K562 (cell line): ENCODE results near the gene CALD1. TPM values are rescaled to one million over a fixed set of nuclear protein-coding genes. Genes with fewer than 3 reads are reported as not detected.
A peak's percentile ranks its signal among the peaks of the same experiment; 100 is the strongest.

Experiments
- BCOR ChIP-seq: fragments of 450-650 bp; IDR thresholded peaks from 2 replicates; pipeline ENCODE4 v1.6.1; 2016
- CHD4 ChIP-seq: fragments of 200-600 bp; sonication (generic); IDR thresholded peaks from 3 replicates; pipeline ENCODE4 v1.6.1; 2012; ENCODE audit warnings: low read depth, mild to moderate bottlenecking, mixed read lengths, low read length, inconsistent platforms; ENCODE audit not compliant: insufficient read depth, insufficient replicate concordance, poor library complexity, severe bottlenecking
- CTBP1 ChIP-seq: fragments of 450-650 bp; IDR thresholded peaks from 2 replicates; pipeline ENCODE4 v1.6.1; 2016; ENCODE audit warnings: borderline replicate concordance
- FOSL1 ChIP-seq: fragments of 200-800 bp; sonication (Bioruptor generic); conservative IDR thresholded peaks from 2 replicates; pipeline ENCODE4 v1.6.1; 2016; ENCODE audit warnings: missing genetic modification characterization, missing compliant biosample characterization
- FOXK1 ChIP-seq: sonication (generic); formaldehyde crosslinking; IDR thresholded peaks from 2 replicates; pipeline ENCODE4 v1.8.0; 2022; ENCODE audit warnings: missing genetic modification reagents, mild to moderate bottlenecking, borderline replicate concordance
- GTF3C2 ChIP-seq: IDR thresholded peaks from 3 replicates; pipeline ENCODE4 v1.6.1; 2011; ENCODE audit warnings: borderline replicate concordance, mild to moderate bottlenecking, moderate library complexity; ENCODE audit not compliant: insufficient read length; ENCODE audit errors: extremely low read depth
- IRF9 ChIP-seq: fragments of 450-650 bp; IDR thresholded peaks from 2 replicates; pipeline ENCODE4 v1.6.1; 2016; ENCODE audit warnings: missing biosample characterization, missing genetic modification characterization
- KDM4B ChIP-seq, 2 experiments: fragments of 450-650 bp in 1 of 2; sonication (generic) in 1 of 2; IDR thresholded peaks; 2 replicates each; pipeline ENCODE4 v1.6.1; 2016 to 2017; ENCODE audit warnings: borderline replicate concordance in 2 of 2, antibody characterized with exemption in 1 of 2, low read depth in 1 of 2, mild to moderate bottlenecking in 1 of 2
- LCOR ChIP-seq: sonication (generic); formaldehyde crosslinking; IDR thresholded peaks from 2 replicates; pipeline ENCODE4 v1.8.0; 2022; ENCODE audit warnings: mild to moderate bottlenecking, missing genetic modification reagents
- MCM5 ChIP-seq: fragments of 450-650 bp; IDR thresholded peaks from 2 replicates; pipeline ENCODE4 v1.6.1; 2016; ENCODE audit warnings: low read depth
- PRPF4 ChIP-seq: fragments of 200-400 bp; formaldehyde crosslinking; IDR thresholded peaks from one replicate; pipeline ENCODE4 v1.6.1; 2017; ENCODE audit warnings: low read length, low read depth, mild to moderate bottlenecking; ENCODE audit not compliant: insufficient read depth, poor library complexity, severe bottlenecking
- RBM25 ChIP-seq: fragments of 200-400 bp; formaldehyde crosslinking; IDR thresholded peaks from 2 replicates; pipeline ENCODE4 v1.6.1; 2018; ENCODE audit warnings: low read length, low read depth, moderate library complexity; ENCODE audit not compliant: severe bottlenecking
- RBM39 ChIP-seq: fragments of 200-400 bp; formaldehyde crosslinking; optimal IDR thresholded peaks from 2 replicates; pipeline ENCODE3; 2018; ENCODE audit warnings: low read depth, low read length
- SRSF1 ChIP-seq: fragments of 200-400 bp; formaldehyde crosslinking; IDR thresholded peaks from 2 replicates; pipeline ENCODE4 v1.6.1; 2017; ENCODE audit warnings: mild to moderate bottlenecking, low read depth, low read length, moderate library complexity
- ZBTB11 ChIP-seq, 3 experiments: fragments of 200-800 bp in 1 of 3; fragments of 250-450 bp in 1 of 3; fragments of 450-650 bp in 1 of 3; sonication (Bioruptor Pico) in 1 of 3; sonication (Bioruptor generic) in 1 of 3; formaldehyde crosslinking in 1 of 3; IDR thresholded peaks; 2 replicates each; pipeline versions ENCODE4 v1.6.1 to v1.8.0; 2016 to 2022; ENCODE audit warnings: mild to moderate bottlenecking in 2 of 3, missing genetic modification characterization in 2 of 3, missing compliant biosample characterization in 1 of 3, moderate library complexity in 1 of 3
- ZHX1 ChIP-seq: fragments of 150-350 bp; conservative IDR thresholded peaks from 2 replicates; pipeline ENCODE4 v1.6.1; 2014; ENCODE audit warnings: low read length
- ZNF551 ChIP-seq: fragments of 250-450 bp; sonication (Bioruptor Pico); IDR thresholded peaks from 2 replicates; pipeline ENCODE4 v1.5.0; 2021; ENCODE audit warnings: mild to moderate bottlenecking, moderate library complexity
- ZNF589 ChIP-seq: fragments of 200-800 bp; sonication (Bioruptor generic); IDR thresholded peaks from 2 replicates; pipeline ENCODE4 v1.6.1; 2016; ENCODE audit warnings: low read depth, missing genetic modification characterization, missing compliant biosample characterization
- polyA plus RNA-seq, 8 experiments: library from polyadenylated mRNA; depleted of rRNA in 4 of 8; stranded (reverse) in 5 of 8; unstranded in 3 of 8; fragments of >200 nt; fragmentation: Nextera tagmentation in 2 of 8; fragmentation: Illumina TruSeq in 1 of 8; extraction: Ambion mirVana in 2 of 8; extraction: Trizol in 1 of 8; gene quantifications; 2 replicates each; pipeline versions ENCODE4 v1.2.1 to v1.2.3, GENCODE V29; 2011 to 2014; ENCODE audit warnings: inconsistent platforms in 1 of 8, missing spikeins in 1 of 8
- total RNA-seq, 7 experiments: library from RNA; depleted of rRNA in 6 of 7; stranded (reverse); fragments of >200 nt in 6 of 7; fragmentation: Illumina TruSeq in 2 of 7; extraction: Trizol in 2 of 7; gene quantifications; 2 replicates each; pipeline versions ENCODE4 v1.2.1 to v1.2.3, GENCODE V29; 2011 to 2021; ENCODE audit warnings: low replicate concordance in 1 of 7

The CALD1 gene
- total and polyA plus RNA-seq, 9 of the 15 experiments (the other 6 are each of a cell fraction or from before 2014, with no cell fraction given): 0.40 TPM; not detected in 8

GRCh38 chr7:134947831-134948230 lies 168.4 kb downstream of the CALD1 start (continued):
- no peak for TF ChIP-seq GTF3C2
- no peak for TF ChIP-seq KDM4B (IDR thresholded peaks at IDR 0.05; ENCODE audit: borderline replicate concordance in 2 of 2, low read depth in 1 of 2)
- TF ChIP-seq RBM39: no peak
- peak; percentile 82 for TF ChIP-seq CHD4
- peak; percentile 86 for TF ChIP-seq BCOR
- no peak for TF ChIP-seq LCOR (CRISPR knock-in tag)
- TF ChIP-seq ZHX1: no peak
- TF ChIP-seq SRSF1: no peak
- no peak for TF ChIP-seq ZNF589 (CRISPR knock-in tag)
- TF ChIP-seq FOSL1 (tag): no peak
- no peak for TF ChIP-seq MCM5
- no peak for TF ChIP-seq IRF9 (tag)
- TF ChIP-seq ZBTB11 (CRISPR knock-in tag; IDR thresholded peaks at IDR 0.05): no peak
- TF ChIP-seq PRPF4: no peak
- no peak for TF ChIP-seq FOXK1 (CRISPR knock-in tag)
- TF ChIP-seq ZNF551 (CRISPR knock-in tag): no peak
- TF ChIP-seq CTBP1: no peak
- peak; percentile 93 for TF ChIP-seq RBM25
